ENCODE results near the gene KRT76.

- TF ChIP-seq CTCF (IDR thresholded peaks at IDR 0.05) (no peak), POLR2A (IDR thresholded peaks at IDR 0.05; ENCODE audit: low read depth) (no peak)
Observed at GRCh38 chr12:52727037-52727436, 50.1 kb downstream of the KRT76 start.

Data from esophagus muscularis mucosa (tissue), 3 donors.